HepG2 (cell line): ENCODE data around the gene TBC1D7.

Source experiments
- CTCF ChIP-seq: sonication (generic); formaldehyde crosslinking; IDR thresholded peaks from 2 replicates; pipeline ENCODE4 v1.5.0; 2020; ENCODE audit warnings: mild to moderate bottlenecking, missing genetic modification reagents, moderate library complexity
- E2F1 ChIP-seq: sonication (generic); formaldehyde crosslinking; IDR thresholded peaks from 2 replicates; pipeline ENCODE4 v1.5.0; 2020; ENCODE audit warnings: missing genetic modification reagents
- EP300 ChIP-seq, 3 experiments: sonication (generic) in 1 of 3; formaldehyde crosslinking in 1 of 3; IDR thresholded peaks; 2 replicates each; pipeline versions ENCODE4 v1.5.1 to v1.6.1; 2011 to 2020; ENCODE audit warnings: low read depth in 2 of 3, low read length in 2 of 3, borderline replicate concordance in 1 of 3, improper control_type of control experiment in 1 of 3, mild to moderate bottlenecking in 1 of 3, missing genetic modification reagents in 1 of 3, moderate library complexity in 1 of 3
- JUND ChIP-seq: sonication (generic); formaldehyde crosslinking; IDR thresholded peaks from 2 replicates; pipeline ENCODE4 v1.8.0; 2022; ENCODE audit warnings: mild to moderate bottlenecking, missing genetic modification reagents
- NFATC3 ChIP-seq: sonication (generic); formaldehyde crosslinking; IDR thresholded peaks from 2 replicates; pipeline ENCODE4 v1.5.1; 2020; ENCODE audit warnings: mild to moderate bottlenecking, missing genetic modification reagents
- TARDBP ChIP-seq: sonication (generic); formaldehyde crosslinking; IDR thresholded peaks from 2 replicates; pipeline ENCODE4 v1.8.0; 2022; ENCODE audit warnings: mild to moderate bottlenecking, missing genetic modification reagents
- U2AF1 ChIP-seq: fragments of 200-400 bp; formaldehyde crosslinking; optimal IDR thresholded peaks from 2 replicates; pipeline ENCODE3; 2017; ENCODE audit warnings: mild to moderate bottlenecking, low read depth, low read length
- ZKSCAN5 ChIP-seq: sonication (generic); formaldehyde crosslinking; IDR thresholded peaks from 2 replicates; pipeline ENCODE4 v1.5.1; 2020; ENCODE audit warnings: mild to moderate bottlenecking, missing genetic modification reagents
- ZNF556 ChIP-seq: sonication (generic); formaldehyde crosslinking; IDR thresholded peaks from 2 replicates; pipeline ENCODE4 v1.4.0; 2020; ENCODE audit warnings: mild to moderate bottlenecking, missing genetic modification reagents, borderline replicate concordance
- ZNF775 ChIP-seq: sonication (generic); formaldehyde crosslinking; IDR thresholded peaks from 2 replicates; pipeline ENCODE4 v1.4.0; 2020; ENCODE audit warnings: missing genetic modification reagents, mild to moderate bottlenecking, moderate library complexity, borderline replicate concordance

GRCh38 chr6:13283331-13283730, 45.0 kb downstream of the TBC1D7 start:
- no peak for TF ChIP-seq CTCF
- no peak for TF ChIP-seq E2F1
- TF ChIP-seq TARDBP: no peak
- TF ChIP-seq NFATC3: no peak
- TF ChIP-seq U2AF1: no peak
- no peak for TF ChIP-seq EP300 (IDR thresholded peaks at IDR 0.05; ENCODE audit: low read depth in 2 of 2, low read length in 2 of 2)
- no peak for TF ChIP-seq EP300 (CRISPR knock-in tag; IDR thresholded peaks at IDR 0.05; ENCODE audit: borderline replicate concordance)
- TF ChIP-seq ZNF775 (CRISPR knock-in tag): no peak
- TF ChIP-seq ZKSCAN5 (CRISPR knock-in tag): no peak
- no peak for TF ChIP-seq JUND (CRISPR knock-in tag)
- no peak for TF ChIP-seq ZNF556 (CRISPR knock-in tag)
